ENCODE data around the gene NR3C2. TPM values are rescaled to one million over a fixed set of nuclear protein-coding genes. Genes with fewer than 3 reads are reported as not detected.

The NR3C2 gene
- total RNA-seq, 1 donor from 2014 or later = 2.7 TPM

DNA sequence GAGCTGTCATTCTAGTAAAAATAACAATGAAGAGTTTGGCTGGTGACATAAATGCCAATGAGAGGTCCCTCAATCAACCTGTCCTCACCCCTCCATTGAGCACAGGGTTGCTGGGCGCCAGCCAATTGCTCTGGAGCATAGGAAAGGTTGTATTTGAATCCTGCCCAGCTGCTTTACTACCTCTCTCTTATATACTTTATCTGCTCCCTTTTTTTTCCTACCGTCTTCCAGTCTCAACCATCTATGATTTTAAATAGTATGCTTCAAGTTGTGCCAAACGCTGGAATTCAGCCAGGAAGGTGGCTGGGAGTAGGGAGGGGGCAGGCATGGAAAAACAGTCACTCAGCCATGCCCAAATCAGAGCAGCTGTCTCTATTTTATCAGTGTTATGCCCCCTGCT lies 153.8 kb downstream of the NR3C2 start:
- Mint-ChIP-seq H3K36me3 (ENCODE audit: insufficient read depth) (no peaks in the 10 kb centered on the region), H3K27ac (no peak overlapping the region), H3K9me3 (ENCODE audit: low read depth) (no peaks in the 10 kb centered on the region), H3K27me3 (no peaks in the 10 kb centered on the region), H3K4me1 (ENCODE audit: low read depth) (no peaks in the 10 kb centered on the region), H3K4me3 (ENCODE audit: low read depth) (no peak overlapping the region)
- no peak for TF ChIP-seq CTCF (IDR thresholded peaks at IDR 0.05; ENCODE audit: unreplicated experiment)
- DNase-seq (ENCODE audit: low spot score, unreplicated experiment) = no peak

- no peaks in the 10 kb centered on the region for H3K36me3 Mint-ChIP-seq (ENCODE audit: insufficient read depth)
- H3K27me3 Mint-ChIP-seq = no peaks in the 10 kb centered on the region
- TF ChIP-seq CTCF (IDR thresholded peaks at IDR 0.05; ENCODE audit: unreplicated experiment) = no peak
- H3K4me1 Mint-ChIP-seq (ENCODE audit: low read depth) = peaks cover 6% of the 10 kb centered on the region
- no peak for DNase-seq (ENCODE audit: low spot score, unreplicated experiment)
- H3K9me3 Mint-ChIP-seq (ENCODE audit: low read depth) = no peaks in the 10 kb centered on the region
- H3K27ac Mint-ChIP-seq = no peak overlapping the region
- no peak overlapping the region for H3K4me3 Mint-ChIP-seq (ENCODE audit: low read depth)
Observed at GRCh38 chr4:148287111-148287510, 155.1 kb downstream of the NR3C2 start.

DNA sequence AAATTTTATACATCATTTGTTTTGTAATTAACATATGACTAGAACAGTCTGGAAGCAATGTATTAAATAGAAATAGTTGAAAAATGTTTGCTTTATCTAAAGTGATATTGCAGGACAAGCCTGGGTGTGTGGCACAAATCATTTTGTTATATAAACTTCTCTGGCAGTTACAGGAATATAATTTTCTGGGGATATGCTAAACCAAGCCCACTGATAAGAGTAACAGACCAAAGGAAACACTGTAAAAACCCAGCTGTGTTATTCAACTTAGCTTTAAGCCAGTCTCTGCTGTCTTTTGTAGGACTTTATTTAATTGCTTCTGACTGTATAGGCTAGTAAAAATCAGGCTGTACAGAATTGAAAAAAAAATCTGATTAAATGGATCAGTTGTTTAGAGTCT lies 156.2 kb downstream of the NR3C2 start:
- H3K27me3 Mint-ChIP-seq = no peaks in the 10 kb centered on the region
- H3K27ac Mint-ChIP-seq = no peak overlapping the region
- no peak overlapping the region for H3K4me3 Mint-ChIP-seq (ENCODE audit: low read depth)
- H3K9me3 Mint-ChIP-seq (ENCODE audit: low read depth) = no peaks in the 10 kb centered on the region
- H3K36me3 Mint-ChIP-seq (ENCODE audit: insufficient read depth) = no peaks in the 10 kb centered on the region
- H3K4me1 Mint-ChIP-seq (ENCODE audit: low read depth) = peaks cover 6% of the 10 kb centered on the region
- DNase-seq (ENCODE audit: low spot score, unreplicated experiment) = no peak
- TF ChIP-seq CTCF (IDR thresholded peaks at IDR 0.05; ENCODE audit: unreplicated experiment) = no peak

GRCh38 chr4:148283665-148284064 lies 158.5 kb downstream of the NR3C2 start:
- no peak for TF ChIP-seq CTCF (IDR thresholded peaks at IDR 0.05; ENCODE audit: unreplicated experiment)
- H3K27ac Mint-ChIP-seq = no peak overlapping the region
- no peaks in the 10 kb centered on the region for H3K36me3 Mint-ChIP-seq (ENCODE audit: insufficient read depth)
- no peak overlapping the region for H3K4me3 Mint-ChIP-seq (ENCODE audit: low read depth)
- peaks cover 6% of the 10 kb centered on the region for H3K4me1 Mint-ChIP-seq (ENCODE audit: low read depth)
- no peaks in the 10 kb centered on the region for H3K9me3 Mint-ChIP-seq (ENCODE audit: low read depth)
- no peak for DNase-seq (ENCODE audit: low spot score, unreplicated experiment)
- H3K27me3 Mint-ChIP-seq = no peaks in the 10 kb centered on the region

GRCh38 chr4:148278310-148278709 lies 163.9 kb downstream of the NR3C2 start:
- H3K27me3 Mint-ChIP-seq = no peaks in the 10 kb centered on the region
- no peak for DNase-seq (ENCODE audit: low spot score, unreplicated experiment)
- H3K36me3 Mint-ChIP-seq (ENCODE audit: insufficient read depth) = no peaks in the 10 kb centered on the region
- no peaks in the 10 kb centered on the region for H3K9me3 Mint-ChIP-seq (ENCODE audit: low read depth)
- H3K4me1 Mint-ChIP-seq (ENCODE audit: low read depth) = peaks cover 14% of the 10 kb centered on the region
- no peak for TF ChIP-seq CTCF (IDR thresholded peaks at IDR 0.05; ENCODE audit: unreplicated experiment)
- no peak overlapping the region for H3K27ac Mint-ChIP-seq
- no peak overlapping the region for H3K4me3 Mint-ChIP-seq (ENCODE audit: low read depth)
